MM.1S (cell line): ENCODE data around the gene ISL2.

Experiments used
- EZH2 ChIP-seq: fragments of 300-600 bp; sonication (generic); optimal IDR thresholded peaks from 2 replicates; pipeline ENCODE3; 2017; ENCODE audit warnings: low read depth, mild to moderate bottlenecking, antibody characterized with exemption, low read length, mixed read lengths
- TF ChIP-seq, protein P1 (sequence below): fragments of 300-600 bp; sonication (generic); IDR thresholded peaks from 2 replicates; pipeline ENCODE4 v1.5.1; 2016; ENCODE audit warnings: antibody characterized with exemption, low read length, mixed read lengths

DNA sequence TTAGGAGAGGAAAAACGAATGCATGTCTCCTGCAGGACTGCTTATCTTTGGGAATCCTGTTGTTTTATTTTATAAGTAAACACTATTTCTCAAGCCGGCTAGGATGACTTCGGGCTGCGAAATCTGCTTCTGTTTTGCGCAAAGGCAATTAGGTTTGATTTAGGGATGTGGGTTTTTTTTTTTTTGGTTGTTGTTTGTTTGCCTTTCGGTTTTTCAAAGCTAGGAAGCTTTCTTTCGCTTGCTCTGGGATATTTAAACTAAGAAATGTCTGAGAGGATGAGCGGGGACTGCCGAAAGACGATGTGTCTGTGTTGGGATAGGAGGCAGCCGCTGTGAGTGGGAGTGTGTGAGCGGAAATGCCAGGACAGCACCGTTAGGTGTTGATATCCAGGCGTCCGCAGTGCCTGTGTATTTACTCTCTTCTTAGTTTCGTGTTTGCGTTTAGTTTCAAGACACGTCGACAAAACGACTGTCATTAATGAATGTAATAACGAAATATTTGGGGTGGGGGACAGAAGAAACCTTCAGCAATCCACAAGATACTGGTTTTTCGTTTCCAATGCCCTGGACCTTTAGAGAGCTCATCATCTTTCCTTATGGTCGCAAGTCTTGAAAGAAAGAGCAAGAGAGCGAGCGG, 604 bp downstream of the ISL2 start:
- TF ChIP-seq, protein P1, sequence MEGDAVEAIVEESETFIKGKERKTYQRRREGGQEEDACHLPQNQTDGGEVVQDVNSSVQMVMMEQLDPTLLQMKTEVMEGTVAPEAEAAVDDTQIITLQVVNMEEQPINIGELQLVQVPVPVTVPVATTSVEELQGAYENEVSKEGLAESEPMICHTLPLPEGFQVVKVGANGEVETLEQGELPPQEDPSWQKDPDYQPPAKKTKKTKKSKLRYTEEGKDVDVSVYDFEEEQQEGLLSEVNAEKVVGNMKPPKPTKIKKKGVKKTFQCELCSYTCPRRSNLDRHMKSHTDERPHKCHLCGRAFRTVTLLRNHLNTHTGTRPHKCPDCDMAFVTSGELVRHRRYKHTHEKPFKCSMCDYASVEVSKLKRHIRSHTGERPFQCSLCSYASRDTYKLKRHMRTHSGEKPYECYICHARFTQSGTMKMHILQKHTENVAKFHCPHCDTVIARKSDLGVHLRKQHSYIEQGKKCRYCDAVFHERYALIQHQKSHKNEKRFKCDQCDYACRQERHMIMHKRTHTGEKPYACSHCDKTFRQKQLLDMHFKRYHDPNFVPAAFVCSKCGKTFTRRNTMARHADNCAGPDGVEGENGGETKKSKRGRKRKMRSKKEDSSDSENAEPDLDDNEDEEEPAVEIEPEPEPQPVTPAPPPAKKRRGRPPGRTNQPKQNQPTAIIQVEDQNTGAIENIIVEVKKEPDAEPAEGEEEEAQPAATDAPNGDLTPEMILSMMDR: no peak
- TF ChIP-seq EZH2: no peak
